Measurements from ENCODE around the gene VAV3.

DNA sequence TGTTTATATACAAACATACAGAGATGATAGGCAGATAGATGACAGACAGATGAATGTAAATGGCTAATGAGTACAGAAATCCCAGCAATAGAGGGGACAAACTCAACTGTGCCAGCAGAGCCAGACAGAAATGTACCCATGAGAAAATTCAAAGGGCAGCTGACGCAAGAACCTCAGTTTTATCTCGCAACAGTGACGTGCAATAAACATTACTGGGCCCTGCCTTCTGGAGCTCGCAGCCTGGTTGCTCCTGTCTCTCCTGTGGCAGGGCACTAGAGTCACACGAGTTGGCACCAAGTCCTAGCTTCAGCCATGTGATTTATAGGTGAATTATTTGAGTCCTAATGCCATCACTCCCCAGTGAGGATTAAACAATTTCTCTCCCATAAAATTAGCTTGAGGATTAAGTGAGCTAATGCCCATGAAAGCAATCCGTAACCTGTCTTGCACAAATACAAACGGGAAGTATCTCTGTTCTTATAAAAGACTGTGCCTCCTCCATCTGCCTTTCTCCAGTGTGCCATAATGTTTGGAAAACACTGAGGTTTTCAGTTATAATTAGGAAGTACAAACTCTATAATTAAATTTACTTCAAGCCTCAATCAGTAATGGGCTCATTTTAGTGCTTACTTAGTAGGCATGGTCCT is 50.7 kb downstream of the VAV3 start:
- no peak for TF ChIP-seq POLR2A (IDR thresholded peaks at IDR 0.05)
- TF ChIP-seq CTCF (IDR thresholded peaks at IDR 0.05), result no peak

All from adrenal gland (tissue), 5 donors.